HG02588 (cell line): Measurements from ENCODE around the gene PDZD7.
A peak's percentile ranks its signal among the peaks of the same experiment; 100 is the strongest.
"Not testable (repeated sequence)": the region's sequence is repeated elsewhere in the genome, so short reads cannot be mapped to it uniquely, and the experiment has no call there.

Experiments used
- ATAC-seq: cut with Tn5 transposase; IDR thresholded peaks from one replicate; pipeline ENCODE4 v1.9.1; 2021; ENCODE audit warnings: mild to moderate bottlenecking, moderate library complexity; ENCODE audit not compliant: unreplicated experiment

PDZD7 gene

DNA sequence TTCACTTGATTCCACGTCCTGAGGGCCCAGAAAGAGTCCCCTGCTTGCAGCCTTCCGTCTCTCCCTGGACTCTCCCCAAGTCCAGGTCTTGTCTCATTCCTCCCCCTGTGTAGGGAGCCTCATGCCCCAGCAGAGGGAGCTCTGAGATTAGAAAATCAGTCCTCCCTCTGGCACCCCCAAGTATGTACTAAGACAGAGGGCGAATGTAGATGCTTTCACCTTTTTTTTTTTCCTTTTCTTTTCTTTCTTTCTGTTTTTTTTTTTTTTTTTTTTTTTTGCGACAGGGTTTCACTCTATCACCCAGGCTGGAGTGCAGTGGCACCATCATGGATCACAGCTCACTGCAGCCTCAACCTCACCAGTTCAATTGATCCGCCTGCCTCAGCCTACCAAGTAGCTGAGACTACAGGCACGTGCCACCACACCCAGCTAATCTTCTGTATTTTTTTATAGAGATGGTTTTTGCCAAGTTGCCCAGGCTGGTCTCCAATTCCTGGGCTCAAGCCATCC, 10.4 kb upstream of the PDZD7 start:
- peak; percentile 46 for ATAC-seq

DNA sequence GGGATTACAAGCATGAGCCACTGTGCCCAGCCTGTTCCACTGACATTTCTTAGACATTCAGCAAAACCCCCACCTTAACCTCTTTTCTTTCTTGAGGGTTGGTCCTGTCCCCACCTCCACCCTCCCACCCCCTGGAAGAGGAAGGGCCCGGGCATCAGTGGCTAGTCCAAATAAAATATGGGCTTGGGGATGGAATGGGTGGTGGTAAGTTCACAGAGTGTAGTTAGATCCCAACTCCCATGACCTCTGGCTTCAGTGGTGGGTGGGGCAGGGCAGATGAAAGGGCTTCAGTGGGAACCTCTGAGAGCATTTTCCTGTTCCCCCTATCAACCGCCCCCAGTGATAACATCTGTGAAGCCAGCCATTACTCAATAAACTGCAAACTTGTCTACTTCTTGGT, 9.9 kb upstream of the PDZD7 start:
- ATAC-seq: no peak

DNA sequence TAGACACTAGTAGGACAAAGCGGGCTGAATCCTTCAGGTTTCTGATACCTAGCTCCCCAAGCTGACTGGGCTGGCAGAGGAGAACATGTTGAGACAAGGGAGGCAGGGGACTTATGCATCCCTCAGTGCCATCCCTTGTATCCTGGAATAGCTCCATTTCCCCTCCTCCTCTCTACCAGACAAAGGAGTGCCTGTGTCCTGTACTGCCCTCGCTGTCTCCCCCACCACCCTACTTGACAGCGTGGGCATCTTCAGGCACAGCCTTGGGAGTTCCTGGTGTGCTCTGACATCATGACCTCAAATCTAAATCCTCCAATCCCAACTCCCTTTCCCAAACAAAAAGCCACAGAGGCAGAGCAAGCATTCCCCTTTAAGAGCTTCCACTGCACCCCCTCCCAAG, 9.1 kb upstream of the PDZD7 start:
- no peak for ATAC-seq

DNA sequence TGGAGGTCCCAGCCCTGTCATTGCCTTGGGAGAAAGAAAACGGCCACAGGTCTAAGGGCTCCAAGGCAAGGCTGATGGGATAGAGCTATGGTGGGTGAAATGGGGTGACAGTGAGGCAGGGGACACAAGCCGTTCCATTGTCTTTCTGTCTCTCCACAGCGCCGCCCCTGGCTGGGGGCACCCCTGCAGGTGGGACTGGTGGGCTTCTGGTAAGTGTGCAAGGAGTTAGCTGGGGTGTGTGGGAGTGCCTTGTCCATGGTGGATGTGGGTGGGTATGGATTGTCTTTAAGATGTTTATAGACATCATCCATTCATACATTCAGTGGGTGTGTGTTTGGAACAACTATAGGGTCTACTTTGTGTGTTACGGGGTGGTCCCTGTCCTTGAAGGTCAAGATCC, 7.6 kb upstream of the PDZD7 start:
- ATAC-seq: no peak

GRCh38 chr10:101036726-101037125, 5.8 kb upstream of the PDZD7 start:
- no peak for ATAC-seq

DNA sequence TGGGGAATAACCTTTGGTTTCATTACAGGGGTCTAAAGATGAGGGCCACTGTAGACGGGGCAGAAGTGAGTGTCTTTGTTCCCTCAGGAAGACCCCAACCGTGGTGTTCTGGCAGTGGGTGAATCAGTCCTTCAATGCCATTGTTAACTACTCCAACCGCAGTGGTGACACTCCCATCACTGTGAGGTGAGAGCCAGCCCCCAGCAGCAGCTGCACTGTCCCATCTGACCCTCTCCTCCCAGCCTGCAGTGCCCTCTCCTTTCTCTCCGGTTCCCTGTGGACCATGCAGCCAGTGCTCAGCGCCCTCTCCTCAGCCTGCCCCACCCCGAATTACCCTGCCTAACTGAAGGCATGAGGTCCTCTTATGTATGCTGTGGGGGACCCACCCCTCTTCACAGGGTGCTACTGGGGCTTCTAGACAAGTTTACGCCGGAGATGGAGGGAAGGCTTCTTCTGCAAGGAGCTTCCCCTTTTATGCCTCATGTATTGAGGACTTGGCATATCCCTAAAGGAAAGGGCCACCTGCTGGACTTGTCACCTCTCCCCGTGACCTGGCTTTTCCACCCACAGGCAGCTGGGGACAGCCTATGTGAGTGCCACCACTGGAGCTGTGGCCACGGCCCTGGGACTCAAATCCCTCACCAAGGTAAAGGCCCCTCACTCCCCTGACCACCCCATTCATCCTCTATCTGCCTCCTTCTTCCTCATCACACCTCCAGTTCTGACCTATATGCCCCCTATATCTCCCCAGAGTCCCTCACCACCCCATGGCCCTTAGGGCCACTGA, 5.2 kb upstream of the PDZD7 start:
- ATAC-seq: no peak

DNA sequence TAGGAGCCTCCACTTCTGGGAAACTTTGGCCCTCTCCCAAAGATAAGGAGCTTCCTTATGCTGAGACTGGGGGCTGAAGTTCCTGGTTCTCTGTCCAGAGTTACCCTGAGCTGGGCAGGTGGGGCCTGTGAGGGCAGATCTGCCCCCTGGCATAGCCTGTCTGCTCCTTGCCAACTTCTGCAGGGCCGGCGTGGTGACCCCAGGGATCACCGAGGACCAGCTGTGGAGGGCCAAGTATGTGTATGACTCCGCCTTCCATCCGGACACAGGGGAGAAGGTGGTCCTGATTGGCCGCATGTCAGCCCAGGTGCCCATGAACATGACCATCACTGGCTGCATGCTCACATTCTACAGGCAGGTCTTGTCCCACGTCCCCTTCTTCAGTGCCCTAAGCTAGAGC, 4.4 kb upstream of the PDZD7 start:
- no peak for ATAC-seq

- ATAC-seq: not testable (repeated sequence)
Observed at GRCh38 chr10:101034404-101034803, 3.5 kb upstream of the PDZD7 start.

DNA sequence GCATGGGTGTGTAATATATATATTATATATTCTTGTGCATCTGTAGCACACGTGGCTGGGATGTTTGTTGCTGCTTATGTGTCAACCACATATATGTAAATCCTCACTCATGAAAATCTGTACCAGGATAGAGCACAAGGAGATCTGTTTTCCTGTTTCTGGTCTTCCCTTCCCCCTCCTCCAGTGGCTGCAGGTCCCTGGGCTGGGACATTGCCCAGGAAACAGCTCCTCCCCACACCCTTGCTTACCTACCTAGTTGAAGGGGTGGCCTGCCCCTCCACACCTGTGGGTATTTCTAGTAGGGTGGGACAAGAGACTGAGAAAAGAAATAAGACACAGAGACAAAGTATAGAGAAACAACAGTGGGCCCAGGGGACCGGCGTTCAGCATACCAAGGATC, 2.3 kb upstream of the PDZD7 start:
- no peak for ATAC-seq

DNA sequence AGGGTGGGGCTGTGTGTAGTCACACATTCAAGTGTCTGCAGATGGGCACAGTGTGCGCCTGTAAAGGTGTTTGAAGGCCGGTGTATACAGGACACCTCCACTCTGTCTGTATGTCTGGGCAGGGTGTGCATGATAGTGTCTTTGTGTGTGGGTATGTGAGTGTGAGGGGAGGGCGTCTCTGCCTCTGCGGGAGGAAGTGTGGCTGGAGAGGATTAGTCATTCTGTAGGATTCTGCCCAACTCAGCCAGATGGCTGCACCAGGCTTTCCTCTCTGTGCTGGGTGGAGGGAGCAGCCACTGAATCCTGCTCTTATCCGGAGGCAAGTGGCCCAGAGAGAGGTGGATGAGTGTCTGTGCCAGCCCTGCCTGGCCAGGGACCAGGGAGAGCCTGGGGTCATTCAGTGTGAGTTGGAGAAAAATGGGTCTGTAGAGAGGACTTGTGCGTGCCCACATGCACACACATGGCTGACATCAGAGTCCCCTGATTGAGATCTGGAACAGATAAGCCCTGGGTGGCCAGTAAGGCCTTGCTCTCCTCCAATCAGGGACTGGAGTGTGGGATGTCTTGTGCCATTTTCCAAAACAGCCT, 1.8 kb upstream of the PDZD7 start:
- ATAC-seq: no peak

- ATAC-seq: peak; percentile 34
Observed at GRCh38 chr10:101031796-101032636, 1.1 kb upstream of the PDZD7 start.

DNA sequence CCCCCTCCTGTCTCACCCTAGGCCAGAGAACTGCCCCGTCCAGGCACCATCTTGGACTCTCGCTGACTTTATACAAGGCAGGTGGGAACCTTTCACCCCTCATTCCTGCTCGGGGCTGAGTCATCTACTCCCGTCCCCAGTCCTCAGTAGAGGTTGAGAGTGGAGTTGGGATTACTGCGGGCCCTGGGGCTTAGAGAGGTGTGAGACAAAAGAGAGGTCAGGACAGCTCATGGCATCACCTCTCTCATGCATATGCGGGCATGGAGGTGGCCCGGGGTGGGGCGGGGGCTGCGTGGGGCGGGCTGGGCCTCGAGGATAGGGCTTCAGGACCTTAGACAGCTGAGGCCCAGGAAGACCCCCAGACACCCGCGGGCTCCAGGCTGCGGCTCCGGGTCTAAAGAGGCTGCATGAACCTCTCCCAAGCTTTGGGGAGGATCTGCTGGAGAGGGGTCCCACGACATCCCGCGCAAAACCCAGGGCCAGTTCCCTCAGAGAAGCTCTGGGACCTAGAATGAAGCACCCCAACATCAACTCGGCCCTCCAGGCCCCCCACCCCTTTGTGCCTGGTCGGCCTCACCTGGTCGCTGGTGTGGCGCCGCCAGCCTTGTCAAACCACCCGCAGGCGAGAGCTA, 317 bp downstream of the PDZD7 start:
- no peak for ATAC-seq

DNA sequence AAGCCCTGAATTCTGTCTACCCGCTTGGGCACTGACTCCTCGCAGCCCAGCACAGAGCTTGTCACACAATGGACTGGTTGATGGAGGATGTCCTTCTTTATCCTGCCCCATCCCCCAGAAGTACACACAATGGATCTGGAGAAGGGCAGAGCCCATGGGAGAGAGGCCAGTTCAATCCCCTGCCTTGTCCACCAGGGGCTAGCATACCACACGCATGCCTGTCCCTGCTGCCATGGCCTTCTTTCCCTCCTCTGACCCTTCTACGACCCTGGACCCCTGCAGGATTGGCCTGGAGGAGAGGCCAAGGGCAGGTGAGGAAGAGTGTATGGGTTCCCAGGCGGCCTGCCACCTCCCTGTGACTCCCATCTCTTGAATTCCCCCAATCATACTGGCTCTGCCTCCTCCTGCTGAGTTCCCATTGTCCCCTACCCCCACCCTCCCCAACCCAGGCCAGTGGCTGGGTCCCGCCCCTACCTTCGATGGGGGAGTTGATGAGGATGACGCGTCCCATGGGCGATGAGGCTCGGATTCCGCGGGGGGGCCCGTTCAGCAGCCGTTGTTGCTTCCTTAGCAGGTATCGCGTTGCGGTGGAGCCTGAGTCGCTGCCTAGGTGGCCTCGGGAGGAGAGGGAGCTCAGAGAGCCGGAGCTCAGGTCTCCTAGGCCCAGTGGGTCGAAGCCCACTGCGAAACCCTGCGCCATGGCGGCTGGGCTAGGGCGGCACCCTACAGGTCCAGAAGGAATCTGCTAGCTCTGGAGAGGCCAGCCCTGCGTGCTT, 1.2 kb downstream of the PDZD7 start:
- ATAC-seq: no peak

DNA sequence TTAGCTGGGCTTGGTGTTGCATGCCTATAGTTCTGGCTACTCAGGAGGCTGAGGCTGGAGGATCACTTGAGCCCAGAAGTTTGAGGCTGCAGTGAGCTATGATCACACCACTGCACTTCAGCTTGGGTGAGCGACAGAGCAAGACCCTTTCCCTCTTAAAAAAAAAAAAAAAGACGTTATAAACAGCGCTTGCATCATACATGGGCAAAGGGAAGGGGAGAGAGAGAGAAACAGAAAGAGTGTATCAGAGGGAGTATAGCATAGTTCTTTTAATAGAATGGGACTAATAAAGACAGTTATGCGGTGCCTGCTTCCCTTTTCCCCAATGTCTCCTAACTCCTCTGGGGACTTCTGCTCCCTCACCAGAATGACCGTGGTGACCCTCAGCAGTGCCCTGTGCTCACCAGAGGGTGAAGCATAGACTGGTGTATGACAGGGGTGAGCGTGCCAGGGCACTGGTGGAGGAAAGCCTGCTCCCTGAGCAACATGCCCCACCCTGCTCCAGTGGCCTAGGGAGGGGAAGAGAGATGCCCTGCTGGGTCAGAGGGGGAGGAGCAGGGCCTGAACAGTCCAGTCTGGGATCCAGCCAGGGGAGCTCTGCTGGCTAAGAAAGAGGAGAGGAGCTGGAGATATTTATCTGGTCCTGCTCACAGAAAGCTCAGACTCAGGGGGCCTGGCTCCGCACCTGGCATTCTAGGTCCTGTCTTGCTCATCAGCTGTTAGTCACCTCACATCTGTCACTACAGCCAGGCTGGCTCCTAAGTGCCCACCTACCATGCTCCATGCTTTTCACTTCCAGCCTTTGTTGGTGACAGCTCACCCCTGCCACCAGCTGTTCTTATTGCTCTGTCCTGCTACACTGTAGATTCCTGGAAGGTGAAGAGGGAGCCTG, 2.2 kb downstream of the PDZD7 start:
- ATAC-seq: no peak

GRCh38 chr10:101027106-101027720, 3.7 kb downstream of the PDZD7 start:
- ATAC-seq: no peak

GRCh38 chr10:101022967-101023705, 7.8 kb downstream of the PDZD7 start:
- no peak for ATAC-seq

DNA sequence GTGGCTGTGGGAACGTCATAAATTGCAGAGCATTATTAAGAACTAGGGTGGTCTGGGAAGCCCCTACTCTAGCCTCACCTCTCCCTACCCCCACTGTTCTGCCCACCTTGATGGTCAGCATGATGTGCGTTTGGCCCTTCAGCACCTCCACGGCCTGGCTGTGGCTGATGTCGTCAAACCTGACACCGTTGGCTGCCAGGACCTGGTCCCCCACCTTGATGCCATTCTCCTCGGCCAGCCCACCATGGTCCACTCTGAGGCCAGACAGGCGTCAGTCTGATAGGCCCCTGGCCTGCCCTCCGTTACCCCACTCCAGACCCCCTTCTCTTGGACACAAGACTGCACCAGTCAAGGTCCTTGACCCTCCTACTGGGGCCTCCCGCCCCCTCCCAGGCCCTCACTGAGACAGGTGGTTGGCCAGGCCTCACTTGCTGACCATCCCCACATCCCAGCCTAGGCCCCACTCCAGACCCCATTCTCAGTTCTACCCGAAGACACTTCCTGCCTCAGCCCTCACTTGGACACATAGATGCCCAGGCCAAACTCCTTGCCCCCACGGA, 9.2 kb downstream of the PDZD7 start:
- ATAC-seq: no peak

GRCh38 chr10:101021239-101021638, 9.7 kb downstream of the PDZD7 start:
- no peak for ATAC-seq
